Activated CD8-positive, alpha-beta T cell treated with anti-CD3 and anti-CD28 coated beads, Interleukin-2, amount 10 ng/mL, durations not matched to agents 7 days and 5 days (primary cell): ENCODE results near the gene CRIP2. TPM values are rescaled to one million over a fixed set of nuclear protein-coding genes. Genes with fewer than 3 reads are reported as not detected.
A peak's percentile ranks its signal among the peaks of the same experiment; 100 is the strongest.

Source experiments
- ATAC-seq: fragments of 150-1000 bp; cut with Tn5 transposase; one replicate; pipeline ENCODE4 v1.10.0; 2021; ENCODE audit warnings: moderate library complexity
- CTCF ChIA-PET: fragments of 350-600 bp; sonication (Branson Sonifier 250); formaldehyde crosslinking; loops from one replicate; lab custom pipeline; 2021; ENCODE audit warnings: antibody characterized with exemption; lab: Charles Lee
- POLR2A ChIA-PET: fragments of 350-600 bp; sonication (Branson Sonifier 250); formaldehyde crosslinking; loops from one replicate; lab custom pipeline; 2021; ENCODE audit warnings: antibody characterized with exemption; lab: Charles Lee
- DNase-seq: peaks from one replicate; pipeline ENCODE4 v3.0.0-alpha.2; 2020
- H3K27ac Mint-ChIP-seq: one replicate; pipeline ENCODE4 v1.8.0; 2021; ENCODE audit warnings: mild to moderate bottlenecking, mixed read lengths
- H3K27me3 Mint-ChIP-seq: one replicate; pipeline ENCODE4 v1.8.0; 2021; ENCODE audit warnings: low read depth, mixed read lengths
- H3K36me3 Mint-ChIP-seq: one replicate; pipeline ENCODE4 v1.8.0; 2021; ENCODE audit warnings: low read depth, mixed read lengths
- H3K4me1 Mint-ChIP-seq: one replicate; pipeline ENCODE4 v1.8.0; 2021; ENCODE audit warnings: low read depth, mixed read lengths
- H3K4me3 Mint-ChIP-seq: one replicate; pipeline ENCODE4 v1.8.0; 2021; ENCODE audit warnings: mild to moderate bottlenecking, mixed read lengths
- H3K9me3 Mint-ChIP-seq: one replicate; pipeline ENCODE4 v1.8.0; 2022; ENCODE audit warnings: mixed read lengths; ENCODE audit not compliant: insufficient read depth
- total RNA-seq, 2 experiments: library from RNA; stranded (reverse); gene quantifications; one replicate each; pipeline ENCODE4 v1.2.3, GENCODE V29; 2021

CRIP2 gene
- total RNA-seq, 2 experiments from 2014 or later = 0.21 to 0.31 TPM

DNA sequence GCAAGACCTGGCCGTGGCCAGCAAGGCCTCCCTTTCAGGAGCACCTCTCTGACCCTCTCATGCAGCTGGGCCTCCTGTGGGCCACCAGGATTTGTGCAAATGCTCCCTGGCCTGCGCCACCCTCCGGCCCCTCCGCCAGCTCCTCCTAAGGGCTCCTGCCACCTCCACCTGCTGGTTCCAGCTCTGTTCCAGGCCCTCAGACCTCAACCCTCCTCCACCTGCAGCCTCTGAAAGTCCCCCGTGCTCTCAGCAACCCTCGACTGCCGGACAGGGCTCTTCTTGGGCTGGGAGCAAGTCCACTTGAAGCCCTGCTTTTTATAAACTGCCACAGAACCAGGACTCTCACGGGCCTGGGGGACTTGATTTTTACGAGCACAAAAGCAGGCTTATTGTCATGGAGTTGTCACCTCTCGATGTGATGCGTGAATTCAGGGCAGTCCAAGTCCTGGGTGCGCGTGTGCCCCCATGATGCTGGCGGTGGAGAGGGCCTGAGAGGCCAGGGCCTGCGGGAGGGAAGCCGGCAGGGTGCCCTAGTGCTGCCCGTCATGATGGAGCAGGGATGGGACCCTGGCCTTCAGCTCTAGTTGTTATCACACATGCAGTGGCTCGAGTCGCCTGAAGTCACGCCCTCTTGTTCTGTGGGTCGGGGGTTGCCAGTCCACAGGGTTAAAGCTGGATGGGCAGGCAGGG, 25.6 kb downstream of the CRIP2 start:
- Mint-ChIP-seq H3K36me3 (no peaks in the 10 kb centered on the region), H3K27me3 (no peaks in the 10 kb centered on the region), H3K9me3 (no peaks in the 10 kb centered on the region), H3K27ac (peak overlapping the region; percentile 39), H3K4me1 (no peaks in the 10 kb centered on the region), H3K4me3 (no peak overlapping the region)
- CTCF ChIA-PET = no interaction called here
- POLR2A ChIA-PET = interaction anchor here (0.6 kb wide), 1 partner anchor 9 kb away, joined by 4 read pairs; the partner anchor contains the start of gene TEDC1
- DNase-seq (no peak), ATAC-seq (no peak)

DNA sequence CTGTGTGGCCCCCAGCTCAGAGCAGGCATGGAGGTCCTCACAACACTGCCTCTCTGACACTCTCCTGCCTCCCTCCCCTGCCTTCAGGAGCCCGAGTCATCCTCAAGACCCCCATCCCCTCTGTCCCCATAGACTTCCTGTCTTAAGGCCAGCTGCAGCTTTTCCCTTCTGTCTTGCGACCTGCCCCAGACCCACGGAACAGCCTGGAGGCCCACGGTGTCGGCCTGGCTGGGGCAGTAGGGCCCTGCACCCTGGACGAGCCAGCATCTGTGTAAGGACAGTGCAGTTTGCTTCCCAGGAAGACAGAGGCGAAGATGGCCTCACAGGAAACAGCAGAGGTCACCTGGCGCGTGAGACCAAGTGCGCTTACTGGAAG, 26.1 kb downstream of the CRIP2 start:
- H3K4me3 Mint-ChIP-seq = no peak overlapping the region
- ChIA-PET POLR2A (no interaction called here), CTCF (no interaction called here)
- no peak for ATAC-seq
- no peaks in the 10 kb centered on the region for H3K36me3 Mint-ChIP-seq
- no peaks in the 10 kb centered on the region for H3K27me3 Mint-ChIP-seq
- no peaks in the 10 kb centered on the region for H3K9me3 Mint-ChIP-seq
- H3K27ac Mint-ChIP-seq = no peak overlapping the region
- DNase-seq = no peak
- no peaks in the 10 kb centered on the region for H3K4me1 Mint-ChIP-seq

DNA sequence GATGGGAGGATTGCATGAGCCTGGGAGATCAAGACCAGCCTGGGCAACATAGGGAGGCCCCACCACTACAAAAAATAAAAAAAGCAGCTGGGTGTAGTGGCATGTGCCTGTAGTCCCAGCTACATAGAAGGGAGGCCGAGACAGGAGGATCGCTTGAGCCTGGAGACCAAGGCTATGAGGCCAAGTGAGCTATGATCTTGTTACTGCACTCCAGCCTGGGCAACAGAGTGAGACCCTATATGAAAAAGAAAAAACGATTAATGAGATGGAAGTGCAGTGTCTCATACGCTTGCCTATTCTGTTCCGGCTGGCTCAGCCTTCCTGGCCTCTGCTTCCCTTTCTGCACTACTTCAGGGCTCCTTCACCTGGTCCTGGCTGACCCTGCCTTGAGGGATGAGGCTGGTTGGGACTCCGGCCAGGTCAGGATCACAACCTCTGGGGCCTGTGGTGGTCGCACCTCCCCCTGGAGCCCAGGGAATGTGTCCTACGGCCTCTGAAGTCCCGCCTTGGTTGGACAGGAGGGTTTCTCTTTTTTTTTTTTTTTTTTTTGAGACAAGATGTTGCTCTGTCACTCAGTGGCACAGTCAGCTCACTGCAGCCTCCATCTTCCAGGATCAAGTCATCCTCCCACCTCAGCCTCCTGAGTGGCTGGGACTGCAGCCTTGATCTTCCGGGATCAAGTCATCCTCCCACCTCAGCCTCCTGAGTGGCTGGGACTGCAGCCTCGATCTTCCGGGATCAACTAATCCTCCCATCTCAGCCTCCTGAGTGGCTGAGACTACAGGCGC, 27.1 kb downstream of the CRIP2 start:
- ChIA-PET CTCF (no interaction called here), POLR2A (interaction anchor here (0.7 to 1.8 kb wide), 2 partner anchors 9 to 10 kb away, joined by 3 to 5 read pairs; partner anchors contain the start of gene TEDC1)
- H3K9me3 Mint-ChIP-seq = no peaks in the 10 kb centered on the region
- no peaks in the 10 kb centered on the region for H3K36me3 Mint-ChIP-seq
- no peaks in the 10 kb centered on the region for H3K4me1 Mint-ChIP-seq
- H3K27me3 Mint-ChIP-seq = no peaks in the 10 kb centered on the region
- no peak overlapping the region for H3K27ac Mint-ChIP-seq
- no peak for ATAC-seq
- DNase-seq = no peak
- no peak overlapping the region for H3K4me3 Mint-ChIP-seq

DNA sequence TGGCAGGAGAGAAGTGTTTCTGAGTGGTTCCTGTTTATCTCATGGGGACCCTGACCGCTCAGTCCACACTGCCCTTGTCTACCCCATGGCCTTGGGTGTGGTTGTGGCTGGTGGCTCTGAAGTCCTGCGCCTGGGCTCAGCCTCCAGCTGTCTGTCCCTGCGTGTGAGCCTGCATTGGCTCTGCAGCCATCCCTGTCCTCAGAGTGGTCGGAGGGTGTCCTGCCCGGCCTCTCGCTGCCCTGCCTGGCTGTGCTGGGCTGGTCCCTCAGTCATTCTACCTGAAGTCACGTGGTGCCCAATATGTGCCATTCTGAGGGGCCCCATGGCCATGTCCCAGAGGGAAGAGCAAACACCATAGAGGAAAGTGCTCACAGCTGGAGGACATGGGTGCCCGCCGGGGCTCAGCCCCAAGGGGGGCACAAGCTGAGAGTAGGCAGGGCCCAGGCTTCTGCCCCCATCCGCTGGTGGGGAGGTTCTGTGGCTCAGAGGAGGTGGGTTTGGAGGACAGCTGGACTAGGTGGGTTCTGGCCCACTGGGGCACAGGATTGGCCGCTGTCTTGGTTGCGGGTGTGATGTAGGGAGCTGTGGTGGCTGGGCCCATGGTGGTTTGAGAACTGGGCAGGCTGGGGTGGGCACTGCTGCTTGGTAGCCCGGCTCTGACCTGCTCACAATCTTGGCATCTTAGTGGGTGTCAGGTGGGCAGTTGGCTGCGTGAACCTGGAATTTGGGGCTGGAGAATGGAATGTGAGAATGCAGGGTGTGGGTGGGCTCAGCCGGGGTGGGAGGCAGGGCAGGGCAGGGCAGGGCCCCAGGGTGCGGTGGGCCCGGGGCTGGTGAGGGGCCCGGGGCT, 28.1 kb downstream of the CRIP2 start:
- no peak for DNase-seq
- H3K4me3 Mint-ChIP-seq = no peak overlapping the region
- ChIA-PET POLR2A (interaction anchor here (1.8 kb wide), 1 partner anchor 10 kb away, joined by 5 read pairs; no protein-coding TSS in a partner anchor), CTCF (no interaction called here)
- ATAC-seq = peak; percentile 4
- H3K4me1 Mint-ChIP-seq = peaks cover 2% of the 10 kb centered on the region
- H3K36me3 Mint-ChIP-seq = no peaks in the 10 kb centered on the region
- peaks cover 2% of the 10 kb centered on the region for H3K27me3 Mint-ChIP-seq
- no peaks in the 10 kb centered on the region for H3K9me3 Mint-ChIP-seq
- H3K27ac Mint-ChIP-seq = no peak overlapping the region

DNA sequence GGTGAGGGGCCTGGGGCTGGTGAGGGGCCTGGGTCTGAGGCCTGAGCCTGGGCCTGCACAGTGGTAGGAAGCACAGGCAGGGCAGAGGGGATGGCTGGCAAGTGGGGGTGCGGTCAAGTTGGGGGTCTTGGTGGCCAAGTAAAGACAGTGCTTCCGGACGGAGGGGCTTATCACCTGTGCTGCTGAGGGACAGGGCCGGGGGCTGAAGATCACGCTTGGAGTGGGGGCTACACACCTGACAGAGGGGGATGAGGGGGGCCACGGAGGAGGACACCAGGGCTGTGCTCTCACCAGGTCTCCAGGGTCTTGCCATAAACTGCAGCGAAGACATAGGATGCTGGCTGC, 28.6 kb downstream of the CRIP2 start:
- DNase-seq = no peak
- CTCF ChIA-PET = no interaction called here

DNA sequence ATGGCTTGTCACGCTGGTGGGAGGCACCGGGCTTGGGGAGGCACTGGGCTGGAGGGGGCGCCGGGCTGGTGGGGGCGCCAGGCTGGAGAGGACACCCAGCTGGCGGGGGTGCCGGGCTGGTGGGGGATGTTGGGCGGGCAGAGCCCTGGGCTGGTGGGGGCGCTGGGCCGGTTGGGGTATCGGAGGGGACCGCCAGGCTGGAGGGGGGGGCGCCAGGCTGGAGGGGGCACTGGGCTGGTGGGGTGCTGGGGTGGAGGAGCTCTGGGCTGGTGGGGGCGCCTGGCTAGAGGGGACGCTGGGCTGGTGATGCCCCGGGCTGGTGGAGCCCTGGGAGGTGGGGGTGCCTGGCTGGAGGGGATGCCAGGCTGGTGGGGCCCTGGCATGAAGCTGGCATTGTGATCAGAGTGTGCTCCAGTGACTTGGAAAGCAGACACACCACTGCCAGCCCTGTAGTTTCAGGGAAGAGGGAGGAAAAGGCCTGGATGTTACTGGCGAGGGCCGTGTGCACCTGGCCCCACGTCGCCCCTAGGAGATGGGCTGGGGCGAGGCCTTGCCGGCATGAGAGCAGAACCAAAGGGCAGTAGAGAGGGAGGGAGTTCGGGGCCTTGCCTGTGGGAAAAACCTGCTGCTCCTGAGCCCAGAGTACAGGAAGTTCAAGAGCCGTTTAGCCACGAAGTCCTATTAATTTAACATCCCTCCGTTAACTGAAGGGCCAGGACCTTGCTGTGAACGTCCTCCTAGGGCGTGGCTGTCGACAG, 29.5 kb downstream of the CRIP2 start:
- Mint-ChIP-seq H3K4me1 (peaks cover 8% of the 10 kb centered on the region), H3K27me3 (peaks cover 9% of the 10 kb centered on the region), H3K36me3 (no peaks in the 10 kb centered on the region), H3K4me3 (no peak overlapping the region), H3K27ac (no peak overlapping the region), H3K9me3 (no peaks in the 10 kb centered on the region)
- no peak for DNase-seq
- CTCF ChIA-PET = no interaction called here
- ATAC-seq = peak; percentile 9
- POLR2A ChIA-PET = no interaction called here

More for the DNA sequence above, 28.6 kb downstream of the CRIP2 start:
- POLR2A ChIA-PET = interaction anchor here (1.8 kb wide), 1 partner anchor 11 kb away, joined by 5 read pairs; no protein-coding TSS in a partner anchor
- Mint-ChIP-seq H3K4me1 (peaks cover 6% of the 10 kb centered on the region), H3K36me3 (no peaks in the 10 kb centered on the region), H3K4me3 (no peak overlapping the region), H3K27me3 (peaks cover 5% of the 10 kb centered on the region), H3K9me3 (no peaks in the 10 kb centered on the region), H3K27ac (no peak overlapping the region)
- no peak for ATAC-seq

DNA sequence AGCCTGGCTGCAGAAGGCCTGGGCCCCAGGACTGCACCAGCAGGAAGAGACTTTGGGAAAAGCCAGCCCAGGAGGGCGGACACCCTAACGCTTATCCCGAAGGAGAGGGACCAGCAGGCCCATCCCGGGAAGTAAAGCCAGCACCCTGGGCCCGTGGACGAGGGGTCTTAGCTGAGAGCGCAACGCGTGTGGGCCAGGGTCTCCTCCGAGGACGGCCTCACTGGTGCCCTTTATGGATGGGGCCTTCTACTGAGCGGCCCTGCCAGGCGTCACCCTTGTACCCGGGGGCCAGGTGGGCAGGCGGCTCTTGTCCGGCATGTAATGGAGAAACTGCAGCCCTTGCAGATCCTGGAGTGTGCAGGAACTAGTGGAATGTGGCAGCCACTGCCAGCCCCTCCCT, 30.5 kb downstream of the CRIP2 start:
- POLR2A ChIA-PET = no interaction called here

DNA sequence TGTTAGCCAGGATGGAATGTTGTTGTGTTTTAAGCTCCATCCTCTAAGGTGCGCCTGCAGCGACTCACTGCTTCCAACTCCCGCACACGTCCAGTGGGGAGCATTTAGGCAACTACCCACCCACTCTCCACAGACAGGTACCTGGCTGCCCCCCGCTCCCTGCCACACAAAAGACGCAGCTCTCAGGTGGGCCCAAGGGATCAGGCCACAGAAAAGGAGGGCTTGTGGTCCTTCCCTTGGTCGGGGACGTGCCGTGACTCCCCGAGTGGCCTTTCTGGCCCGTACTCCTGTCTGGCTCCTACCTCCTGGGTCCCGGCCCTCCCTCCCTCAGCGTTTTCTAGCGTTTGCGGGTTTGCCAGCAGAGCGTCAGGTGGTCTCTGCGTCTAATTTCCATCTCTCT, 32.6 kb downstream of the CRIP2 start:
- no peak for DNase-seq
- H3K27me3 Mint-ChIP-seq = peaks cover 16% of the 10 kb centered on the region
- CTCF ChIA-PET = no interaction called here
- H3K36me3 Mint-ChIP-seq = no peaks in the 10 kb centered on the region
- H3K27ac Mint-ChIP-seq = no peak overlapping the region
- no peaks in the 10 kb centered on the region for H3K9me3 Mint-ChIP-seq
- no peak for ATAC-seq
- peaks cover 8% of the 10 kb centered on the region for H3K4me1 Mint-ChIP-seq
- POLR2A ChIA-PET = no interaction called here
- no peak overlapping the region for H3K4me3 Mint-ChIP-seq

More for the DNA sequence above, 30.5 kb downstream of the CRIP2 start:
- peaks cover 9% of the 10 kb centered on the region for H3K27me3 Mint-ChIP-seq
- H3K9me3 Mint-ChIP-seq = no peaks in the 10 kb centered on the region
- H3K27ac Mint-ChIP-seq = no peak overlapping the region
- no peak for DNase-seq
- H3K36me3 Mint-ChIP-seq = no peaks in the 10 kb centered on the region
- no peak for ATAC-seq
- no peak overlapping the region for H3K4me3 Mint-ChIP-seq
- CTCF ChIA-PET = no interaction called here
- peaks cover 8% of the 10 kb centered on the region for H3K4me1 Mint-ChIP-seq

DNA sequence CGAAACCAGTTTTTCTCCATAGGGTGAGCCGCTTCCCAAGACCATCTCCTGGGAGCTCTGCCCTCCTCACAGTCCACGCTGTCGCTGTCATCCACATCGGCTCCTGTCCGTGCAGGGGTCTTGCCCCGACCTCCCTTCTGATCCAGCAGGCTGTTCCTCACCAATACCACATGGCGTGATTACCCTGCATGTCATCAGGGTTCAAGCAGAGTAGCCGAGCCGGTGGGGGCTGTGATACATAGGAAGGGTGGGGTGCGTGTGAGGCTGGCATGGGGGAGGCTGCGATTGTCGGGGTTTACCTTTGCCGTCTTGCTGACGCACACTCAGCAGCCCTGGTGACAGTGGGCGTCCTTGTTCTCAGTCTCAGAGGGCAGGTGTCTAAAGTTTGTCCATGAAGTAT, 33.4 kb downstream of the CRIP2 start:
- ATAC-seq = no peak
- CTCF ChIA-PET = no interaction called here
- Mint-ChIP-seq H3K4me3 (no peak overlapping the region), H3K27ac (no peak overlapping the region), H3K4me1 (peaks cover 8% of the 10 kb centered on the region), H3K36me3 (no peaks in the 10 kb centered on the region), H3K9me3 (no peaks in the 10 kb centered on the region), H3K27me3 (peaks cover 20% of the 10 kb centered on the region)
- DNase-seq = no peak
- POLR2A ChIA-PET = no interaction called here

DNA sequence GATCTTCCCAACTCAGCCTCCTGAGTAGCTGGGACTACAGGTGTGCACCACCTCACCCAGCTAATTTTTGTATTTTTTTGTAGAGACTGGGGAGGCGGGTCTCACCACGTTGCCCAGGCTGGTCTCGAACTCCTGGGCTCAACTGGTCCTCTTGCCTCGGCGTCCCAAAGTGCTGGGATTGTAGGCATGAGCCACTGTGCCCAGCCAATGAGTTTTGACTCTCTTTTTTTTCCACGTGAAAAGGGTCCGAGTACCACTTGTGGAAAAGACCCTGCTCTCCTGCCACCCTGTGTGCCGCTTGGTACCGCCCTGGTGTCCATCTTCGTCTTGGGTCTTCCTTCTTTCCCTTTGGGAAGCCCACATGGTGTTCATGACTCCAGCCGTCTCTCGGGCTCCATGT, 34.0 kb downstream of the CRIP2 start:
- Mint-ChIP-seq H3K27ac (no peak overlapping the region), H3K27me3 (peaks cover 20% of the 10 kb centered on the region), H3K9me3 (no peaks in the 10 kb centered on the region), H3K4me3 (no peak overlapping the region), H3K36me3 (no peaks in the 10 kb centered on the region), H3K4me1 (peaks cover 8% of the 10 kb centered on the region)
- no peak for DNase-seq
- POLR2A ChIA-PET = no interaction called here
- no peak for ATAC-seq
- CTCF ChIA-PET = no interaction called here

DNA sequence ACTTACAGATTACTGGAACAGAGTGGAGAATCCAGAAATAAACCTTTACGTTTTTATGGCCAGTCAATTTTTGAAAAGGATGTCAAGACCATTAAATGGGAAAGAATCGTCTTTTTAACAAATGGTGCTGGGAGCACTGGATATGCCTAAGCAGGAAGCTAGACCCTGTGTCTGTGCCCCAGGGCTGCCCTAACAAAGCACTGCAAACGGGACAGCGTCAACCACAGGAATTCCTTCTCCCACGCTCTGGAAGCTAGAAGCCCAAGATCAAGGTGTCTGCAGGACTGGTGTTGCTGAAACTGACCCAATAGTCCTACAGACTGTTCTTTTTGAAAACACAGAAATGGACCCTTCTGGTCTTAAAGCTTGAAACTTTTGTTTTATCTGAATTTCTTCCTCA, 42.5 kb downstream of the CRIP2 start:
- ATAC-seq (no peak), DNase-seq (no peak)
- ChIA-PET CTCF (interaction anchor here (1.6 kb wide), 1 partner anchor 146 kb away, joined by 3 read pairs; no protein-coding TSS in a partner anchor), POLR2A (no interaction called here)
- H3K27ac Mint-ChIP-seq = no peak overlapping the region
- no peaks in the 10 kb centered on the region for H3K4me1 Mint-ChIP-seq
- peaks cover 32% of the 10 kb centered on the region for H3K27me3 Mint-ChIP-seq
- no peaks in the 10 kb centered on the region for H3K9me3 Mint-ChIP-seq
- no peaks in the 10 kb centered on the region for H3K36me3 Mint-ChIP-seq
- H3K4me3 Mint-ChIP-seq = no peak overlapping the region
